IMR-90 (cell line): ENCODE measurements around the gene CAPSL. TPM values are rescaled to one million over a fixed set of nuclear protein-coding genes. Genes with fewer than 3 reads are reported as not detected.

ENCODE experiments used
- ATAC-seq: fragments of 200-7000 bp; cut with Tn5 transposase; 2 replicates; pipeline ENCODE4 v1.9.1; 2020; ENCODE audit warnings: low read depth, mild to moderate bottlenecking, moderate library complexity
- BruUV-seq: library from RNA; stranded (reverse); fragments of 400-500 nt; replicated peaks from 2 replicates; lab custom pipeline; 2021; lab: Mats Ljungman, UMichigan
- CTCF ChIA-PET: fragments of 300-600 bp; formaldehyde crosslinking; extraction: SDS; loops from one replicate; lab custom pipeline; 2021; ENCODE audit warnings: antibody characterized with exemption; lab: Yijun Ruan, JAX
- POLR2A ChIA-PET: fragments of 300-600 bp; sonication (Branson Sonifier 250); formaldehyde crosslinking; loops from one replicate; lab custom pipeline; 2022; ENCODE audit warnings: antibody characterized with exemption; ENCODE audit not compliant: unreplicated experiment; lab: Charles Lee
- DNase-seq: peaks from one replicate; pipeline ENCODE4 v3.0.0; 2013
- H2AFZ ChIP-seq: replicated peaks from 2 replicates; pipeline ENCODE3; 2013; ENCODE audit warnings: low read length, mild to moderate bottlenecking; ENCODE audit not compliant: poor library complexity
- H2AK5ac ChIP-seq: 2 replicates; pipeline ENCODE4 v1.6.1; 2013; ENCODE audit warnings: low read depth, low read length, inconsistent platforms
- H2AK9ac ChIP-seq: replicated peaks from 2 replicates; pipeline ENCODE3; 2013; ENCODE audit warnings: mild to moderate bottlenecking, low read depth, low read length, moderate library complexity; ENCODE audit not compliant: poor library complexity
- H2BK120ac ChIP-seq: 2 replicates; pipeline ENCODE4 v1.6.1; 2013; ENCODE audit warnings: low read depth, low read length, inconsistent platforms
- H2BK15ac ChIP-seq: 3 replicates; pipeline ENCODE4 v1.6.1; 2013; ENCODE audit warnings: low read depth, low read length, inconsistent platforms
- H2BK20ac ChIP-seq: 2 replicates; pipeline ENCODE4 v1.6.1; 2013; ENCODE audit warnings: low read depth, mild to moderate bottlenecking, inconsistent platforms, low read length, moderate library complexity
- H2BK5ac ChIP-seq: 2 replicates; pipeline ENCODE4 v1.6.1; 2013; ENCODE audit warnings: mild to moderate bottlenecking, low read depth, low read length, inconsistent platforms; ENCODE audit not compliant: poor library complexity, severe bottlenecking
- H3K14ac ChIP-seq: replicated peaks from 2 replicates; pipeline ENCODE4 v1.6.1; 2013; ENCODE audit warnings: low read depth, low read length, inconsistent platforms
- H3K18ac ChIP-seq: 2 replicates; pipeline ENCODE4 v1.6.1; 2013; ENCODE audit warnings: low read depth, low read length, control low read depth
- H3K23ac ChIP-seq: 2 replicates; pipeline ENCODE4 v1.6.1; 2013; ENCODE audit warnings: low read depth, low read length, inconsistent platforms
- H3K27ac ChIP-seq: 2 replicates; pipeline ENCODE4 v1.5.1; 2013; ENCODE audit warnings: mild to moderate bottlenecking, control low read depth, low read length; ENCODE audit not compliant: insufficient read depth
- H3K27me3 ChIP-seq: 2 replicates; pipeline ENCODE4 v1.6.1; 2013; ENCODE audit warnings: low read length; ENCODE audit not compliant: control insufficient read depth, insufficient read depth
- H3K36me3 ChIP-seq: 2 replicates; pipeline ENCODE4 v1.6.1; 2013; ENCODE audit warnings: low read length, mixed read lengths; ENCODE audit not compliant: control insufficient read depth, insufficient read depth
- H3K4ac ChIP-seq: 2 replicates; pipeline ENCODE4 v1.6.1; 2013; ENCODE audit warnings: low read depth, low read length, inconsistent platforms
- H3K4me1 ChIP-seq: 2 replicates; pipeline ENCODE4 v1.6.1; 2013; ENCODE audit warnings: low read length, mixed read lengths; ENCODE audit not compliant: control insufficient read depth, insufficient read depth
- H3K4me2 ChIP-seq: 2 replicates; pipeline ENCODE4 v1.6.1; 2013; ENCODE audit warnings: low read depth, mild to moderate bottlenecking, control low read depth, low read length, moderate library complexity
- H3K4me3 ChIP-seq: 2 replicates; pipeline ENCODE4 v1.5.1; 2013; ENCODE audit warnings: low read depth, mild to moderate bottlenecking, control low read depth, low read length, moderate library complexity; ENCODE audit not compliant: insufficient read depth
- H3K56ac ChIP-seq: 2 replicates; pipeline ENCODE4 v1.6.1; 2013; ENCODE audit warnings: low read length, inconsistent platforms; ENCODE audit not compliant: insufficient read depth; ENCODE audit errors: extremely low read depth
- H3K79me1 ChIP-seq, 2 experiments: 2 replicates each; pipeline ENCODE4 v1.6.1; 2013; ENCODE audit warnings: low read length in 2 of 2, inconsistent platforms in 1 of 2, low read depth in 1 of 2
- H3K9ac ChIP-seq: 2 replicates; pipeline ENCODE4 v1.6.1; 2013; ENCODE audit warnings: low read depth, low read length, control low read depth
- H3K9me1 ChIP-seq: 2 replicates; pipeline ENCODE4 v1.6.1; 2013; ENCODE audit warnings: low read length, inconsistent platforms; ENCODE audit not compliant: insufficient read depth
- H3K9me3 ChIP-seq: 2 replicates; pipeline ENCODE4 v1.6.1; 2013; ENCODE audit warnings: low read length; ENCODE audit not compliant: control insufficient read depth, insufficient read depth
- H4K20me1 ChIP-seq: 2 replicates; pipeline ENCODE4 v1.6.1; 2013; ENCODE audit warnings: low read length, inconsistent platforms; ENCODE audit not compliant: insufficient read depth
- H4K5ac ChIP-seq: 2 replicates; pipeline ENCODE4 v1.6.1; 2013; ENCODE audit warnings: mild to moderate bottlenecking, low read depth, low read length, control low read depth
- H4K8ac ChIP-seq, 2 experiments: 2 replicates each; pipeline ENCODE4 v1.6.1; 2013; ENCODE audit warnings: low read depth in 2 of 2, low read length in 2 of 2, control low read depth in 1 of 2, inconsistent platforms in 1 of 2
- H4K91ac ChIP-seq: 2 replicates; pipeline ENCODE4 v1.6.1; 2013; ENCODE audit warnings: low read depth, low read length, inconsistent platforms; ENCODE audit not compliant: insufficient read depth
- FOS ChIP-seq: fragments of 150-350 bp; IDR thresholded peaks from 2 replicates; pipeline ENCODE4 v1.6.1; 2016; ENCODE audit warnings: low read depth, low read length
- POLR2A ChIP-seq: IDR thresholded peaks from 2 replicates; pipeline ENCODE4 v1.6.1; 2012; ENCODE audit warnings: mild to moderate bottlenecking, low read depth, low read length
- WGBS, 2 experiments: methylation state at CpG; one replicate each; pipeline versions ENCODE4 v1.1.5 to v1.1.7; 2013; ENCODE audit warnings: missing lambda C conversion rate in 2 of 2; ENCODE audit not compliant: insufficient read length in 1 of 2; ENCODE audit errors: extremely low coverage in 2 of 2; 5-methylcytosine and 5-hydroxymethylcytosine counted together
- dilution Hi-C: fragments of 300-500 bp; cut with HindIII; formaldehyde crosslinking; loops from one replicate; pipeline ENCODE4 v1.14.3; 2018; ENCODE audit warnings: low sequenced_read_pairs; ENCODE audit not compliant: unreplicated experiment
- in situ Hi-C: fragments of 300-500 bp; cut with MboI; formaldehyde crosslinking; loops from 3 replicates; pipeline ENCODE4 v1.14.3; 2019; ENCODE audit warnings: low sequenced_read_pairs, inconsistent platforms, mixed read lengths
- intact Hi-C: fragments of 100-400 bp; cut with micrococcal nuclease; formaldehyde crosslinking; loops from 2 replicates; pipeline ENCODE4 v1.10.0; 2022
- polyA plus RNA-seq, 3 experiments: library from polyadenylated mRNA; depleted of rRNA; stranded (reverse); fragments of >200 nt; gene quantifications; 2 replicates each; pipeline ENCODE4 v1.2.3, GENCODE V29; 2012; ENCODE audit warnings: low replicate concordance in 1 of 3
- total RNA-seq: library from RNA; depleted of rRNA; stranded (reverse); fragments of >200 nt; gene quantifications from 2 replicates; pipeline ENCODE4 v1.2.3, GENCODE V29; 2012
- TF ChIP-seq, protein P1 (sequence below): conservative IDR thresholded peaks from 2 replicates; pipeline ENCODE4 v1.5.1; 2012; ENCODE audit warnings: mild to moderate bottlenecking, low read depth, low read length, improper control_type of control experiment
- TF ChIP-seq, protein P2 (sequence below): fragments of 150-350 bp; IDR thresholded peaks from 2 replicates; pipeline ENCODE4 v1.6.1; 2016; ENCODE audit warnings: low read depth, mild to moderate bottlenecking, low read length, moderate library complexity, borderline replicate concordance

Gene CAPSL
- total and polyA plus RNA-seq, 2 of the 4 experiments (the other 2 are of a cell fraction), result 0.09 TPM; not detected in 1

- Histone ChIP-seq H3K56ac (no peak overlapping the region), H4K8ac (peak overlapping the region in 1 of 2 experiments; percentile 30; a peak in 2 of 4 replicates), H2AK5ac (peak overlapping the region; percentile 20; the same call in 1 of the 2 replicates), H3K9ac (no peak overlapping the region), H2BK15ac (peak overlapping the region; percentile 65; the same call in 1 of the 3 replicates), H4K91ac (no peak overlapping the region), H3K4me1 (peaks cover 14% of the 10 kb centered on the region), H3K9me3 (no peaks in the 10 kb centered on the region), H2AK9ac (no peak overlapping the region), H2AFZ (no peak overlapping the region), H3K23ac (no peak overlapping the region), H2BK120ac (no peak overlapping the region; the same call in 1 of the 2 replicates), H3K4me3 (no peak overlapping the region), H3K18ac (peak overlapping the region; percentile 42; the same call in 1 of the 2 replicates), H4K20me1 (no peaks in the 10 kb centered on the region), H3K27ac (no peak overlapping the region), H3K79me1 (peaks cover 18 to 34% of the 10 kb centered on the region in 2 experiments), H2BK20ac (peak overlapping the region; percentile 46; the same call in 1 of the 2 replicates), H2BK5ac (peak overlapping the region; percentile 27), H4K5ac (peak overlapping the region; percentile 26; the same call in 1 of the 2 replicates), H3K36me3 (peaks cover 15% of the 10 kb centered on the region), H3K9me1 (peaks cover 6% of the 10 kb centered on the region; the same call in 1 of the 2 replicates), H3K4ac (peak overlapping the region; percentile 58; the same call in 1 of the 2 replicates), H3K27me3 (no peaks in the 10 kb centered on the region), H3K14ac (peak overlapping the region; percentile 27; the same call in 1 of the 2 replicates), H3K4me2 (no peak overlapping the region)
- ATAC-seq, result no peak
- dilution Hi-C loops, result no loop called here
- BruUV-seq, result no TSS peak
- intact Hi-C loops, result no loop called here
- ChIA-PET CTCF (interaction anchor here (1.3 to 1.5 kb wide), 2 partner anchors 45 to 86 kb away, joined by 5 read pairs; no protein-coding TSS in a partner anchor), POLR2A (no interaction called here)
- TF ChIP-seq, protein P1, sequence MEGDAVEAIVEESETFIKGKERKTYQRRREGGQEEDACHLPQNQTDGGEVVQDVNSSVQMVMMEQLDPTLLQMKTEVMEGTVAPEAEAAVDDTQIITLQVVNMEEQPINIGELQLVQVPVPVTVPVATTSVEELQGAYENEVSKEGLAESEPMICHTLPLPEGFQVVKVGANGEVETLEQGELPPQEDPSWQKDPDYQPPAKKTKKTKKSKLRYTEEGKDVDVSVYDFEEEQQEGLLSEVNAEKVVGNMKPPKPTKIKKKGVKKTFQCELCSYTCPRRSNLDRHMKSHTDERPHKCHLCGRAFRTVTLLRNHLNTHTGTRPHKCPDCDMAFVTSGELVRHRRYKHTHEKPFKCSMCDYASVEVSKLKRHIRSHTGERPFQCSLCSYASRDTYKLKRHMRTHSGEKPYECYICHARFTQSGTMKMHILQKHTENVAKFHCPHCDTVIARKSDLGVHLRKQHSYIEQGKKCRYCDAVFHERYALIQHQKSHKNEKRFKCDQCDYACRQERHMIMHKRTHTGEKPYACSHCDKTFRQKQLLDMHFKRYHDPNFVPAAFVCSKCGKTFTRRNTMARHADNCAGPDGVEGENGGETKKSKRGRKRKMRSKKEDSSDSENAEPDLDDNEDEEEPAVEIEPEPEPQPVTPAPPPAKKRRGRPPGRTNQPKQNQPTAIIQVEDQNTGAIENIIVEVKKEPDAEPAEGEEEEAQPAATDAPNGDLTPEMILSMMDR, result no peak
- TF ChIP-seq POLR2A (no peak), FOS (no peak)
- TF ChIP-seq, protein P2, sequence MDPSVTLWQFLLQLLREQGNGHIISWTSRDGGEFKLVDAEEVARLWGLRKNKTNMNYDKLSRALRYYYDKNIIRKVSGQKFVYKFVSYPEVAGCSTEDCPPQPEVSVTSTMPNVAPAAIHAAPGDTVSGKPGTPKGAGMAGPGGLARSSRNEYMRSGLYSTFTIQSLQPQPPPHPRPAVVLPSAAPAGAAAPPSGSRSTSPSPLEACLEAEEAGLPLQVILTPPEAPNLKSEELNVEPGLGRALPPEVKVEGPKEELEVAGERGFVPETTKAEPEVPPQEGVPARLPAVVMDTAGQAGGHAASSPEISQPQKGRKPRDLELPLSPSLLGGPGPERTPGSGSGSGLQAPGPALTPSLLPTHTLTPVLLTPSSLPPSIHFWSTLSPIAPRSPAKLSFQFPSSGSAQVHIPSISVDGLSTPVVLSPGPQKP, result no peak
- DNase-seq, result no peak
- in situ Hi-C loops, result no loop called here
- WGBS, 2 experiments, result no CpG with 5 or more reads among the region's 3 CpGs
These were observed 75.3 kb downstream of the CAPSL start for GRCh38 chr5:35863159-35863558.
